Measurements from ENCODE around the gene TULP4.
"Not testable (repeated sequence)": the region's sequence is repeated elsewhere in the genome, so short reads cannot be mapped to it uniquely, and the experiment has no call there.

- TF ChIP-seq RARB (CRISPR knock-in tag; IDR thresholded peaks at IDR 0.05); PPARA (CRISPR knock-in tag; IDR thresholded peaks at IDR 0.05; ENCODE audit: borderline replicate concordance); SNAI2 (CRISPR knock-in tag; IDR thresholded peaks at IDR 0.05): not testable (repeated sequence)
Observed at GRCh38 chr6:158300306-158301143, 11.7 kb upstream of the TULP4 start.

Measured in SK-N-SH treated with all-trans-retinoic acid at 6 μM for 48 hours (cell line).